Right atrium auricular region (tissue), 2 donors: ENCODE results near the gene SELENOS. TPM values are rescaled to one million over a fixed set of nuclear protein-coding genes. Genes with fewer than 3 reads are reported as not detected.

Experiments
- DNase-seq: peaks from one replicate; pipeline ENCODE4 v3.0.0-alpha.2; 2019; ENCODE audit warnings: low spot score
- H3K27ac ChIP-seq, 2 donors: fragments of 200-600 bp; sonication (generic); 1 replicate in 1 of 2; 2 replicates in 1 of 2; pipeline ENCODE4 v1.5.1; 2016 to 2019
- H3K27me3 ChIP-seq, 2 donors: fragments of 200-600 bp; sonication (generic); one replicate each; pipeline versions ENCODE4 v1.5.1 to v1.6.0; 2017 to 2019
- H3K36me3 ChIP-seq: fragments of 200-600 bp; sonication (generic); one replicate; pipeline ENCODE4 v1.5.1; 2016
- H3K4me1 ChIP-seq, 2 donors: fragments of 200-600 bp; sonication (generic); one replicate each; pipeline versions ENCODE4 v1.5.1 to v1.6.0; 2017 to 2019
- H3K4me3 ChIP-seq, 2 donors: fragments of 200-600 bp; sonication (generic); 1 replicate in 1 of 2; 2 replicates in 1 of 2; pipeline ENCODE4 v1.5.1; 2017 to 2019; ENCODE audit warnings: mild to moderate bottlenecking in 1 of 2, moderate library complexity in 1 of 2
- H3K9me3 ChIP-seq, 2 donors: fragments of 200-600 bp; sonication (generic); one replicate each; pipeline ENCODE4 v1.5.1; 2019
- CTCF ChIP-seq, 2 donors: fragments of 200-600 bp; sonication (generic); IDR thresholded peaks; one replicate each; pipeline ENCODE4 v1.5.1; 2019; ENCODE audit warnings: antibody characterized with exemption in 2 of 2
- total RNA-seq, 2 donors: library from RNA; depleted of rRNA; stranded (reverse); fragments of >200 nt; gene quantifications; one replicate each; pipeline ENCODE4 v1.1.0, GENCODE V29; 2016

Gene SELENOS
- total RNA-seq, 2 donors from 2014 or later: 52.4 to 60.6 TPM

GRCh38 chr15:101246824-101247745 is 30.2 kb downstream of the SELENOS start:
- DNase-seq: no peak
- no peaks in the 10 kb centered on the region for H3K36me3 ChIP-seq
- H3K27me3 ChIP-seq: no peaks in the 10 kb centered on the region
- H3K9me3 ChIP-seq: no peaks in the 10 kb centered on the region
- TF ChIP-seq CTCF (IDR thresholded peaks at IDR 0.05): no peak
- H3K27ac ChIP-seq: peak overlapping the region in 1 of 2 donors; percentile 11
- peaks cover 0 to 83% of the 10 kb centered on the region in 2 donors for H3K4me1 ChIP-seq
- H3K4me3 ChIP-seq: no peak overlapping the region

GRCh38 chr15:101246391-101246790 is 30.9 kb downstream of the SELENOS start:
- H3K9me3 ChIP-seq: no peaks in the 10 kb centered on the region
- H3K27me3 ChIP-seq: no peaks in the 10 kb centered on the region
- peak overlapping the region in 1 of 2 donors; percentile 16 for H3K27ac ChIP-seq
- H3K36me3 ChIP-seq: no peaks in the 10 kb centered on the region
- H3K4me3 ChIP-seq: no peak overlapping the region
- no peak for TF ChIP-seq CTCF (IDR thresholded peaks at IDR 0.05)
- no peak for DNase-seq
- H3K4me1 ChIP-seq: peaks cover 0 to 90% of the 10 kb centered on the region in 2 donors

- Histone ChIP-seq H3K4me1 (peaks cover 0 to 97% of the 10 kb centered on the region in 2 donors), H3K27ac (peak overlapping the region; percentile 16 to 40), H3K4me3 (no peak overlapping the region), H3K36me3 (no peaks in the 10 kb centered on the region), H3K9me3 (no peaks in the 10 kb centered on the region), H3K27me3 (no peaks in the 10 kb centered on the region)
- no peak for DNase-seq
- no peak for TF ChIP-seq CTCF (IDR thresholded peaks at IDR 0.05)
Measured at GRCh38 chr15:101244889-101245668, 32.2 kb downstream of the SELENOS start.

GRCh38 chr15:101244036-101244781 is 33.1 kb downstream of the SELENOS start:
- Histone ChIP-seq H3K27me3 (no peaks in the 10 kb centered on the region), H3K27ac (peak overlapping the region in 1 of 2 donors; percentile 40), H3K4me3 (no peak overlapping the region), H3K9me3 (no peaks in the 10 kb centered on the region), H3K36me3 (no peaks in the 10 kb centered on the region), H3K4me1 (peaks cover 0 to 98% of the 10 kb centered on the region in 2 donors)
- no peak for TF ChIP-seq CTCF (IDR thresholded peaks at IDR 0.05)
- DNase-seq: no peak

- Histone ChIP-seq H3K9me3 (no peaks in the 10 kb centered on the region), H3K27ac (peak overlapping the region; percentile 21 to 40), H3K27me3 (no peaks in the 10 kb centered on the region), H3K4me3 (no peak overlapping the region), H3K36me3 (no peaks in the 10 kb centered on the region), H3K4me1 (peaks cover 0 to 93% of the 10 kb centered on the region in 2 donors)
- no peak for DNase-seq
- no peak for TF ChIP-seq CTCF (IDR thresholded peaks at IDR 0.05)
Measured at GRCh38 chr15:101243420-101243819, 33.9 kb downstream of the SELENOS start.
